Aorta (tissue), 5 donors: ENCODE measurements around the gene POC1A. TPM values are rescaled to one million over a fixed set of nuclear protein-coding genes. Genes with fewer than 3 reads are reported as not detected.

ENCODE experiments used
- ATAC-seq: fragments of 200-7000 bp; cut with Tn5 transposase; one replicate; pipeline ENCODE4 v1.9.1; 2022; ENCODE audit warnings: moderate library complexity; ENCODE audit not compliant: low FRiP score
- DNase-seq, 2 donors: peaks; one replicate each; pipeline ENCODE4 v3.0.0-alpha.2; 2020
- H3K27ac ChIP-seq, 2 donors: one replicate each; pipeline ENCODE4 v1.5.1; 2013; ENCODE audit warnings: low read length in 2 of 2, mild to moderate bottlenecking in 2 of 2, moderate library complexity in 2 of 2, control low read depth in 1 of 2, inconsistent platforms in 1 of 2, low read depth in 1 of 2
- H3K27me3 ChIP-seq, 2 donors: one replicate each; pipeline ENCODE4 v1.6.1; 2013; ENCODE audit warnings: control low read depth in 1 of 2, low read length in 1 of 2, mild to moderate bottlenecking in 1 of 2, moderate library complexity in 1 of 2; ENCODE audit not compliant: insufficient read depth in 2 of 2, control insufficient read depth in 1 of 2
- H3K36me3 ChIP-seq, 2 donors: one replicate each; pipeline ENCODE4 v1.6.1; 2013; ENCODE audit warnings: control low read depth in 1 of 2, low read length in 1 of 2, mild to moderate bottlenecking in 1 of 2; ENCODE audit not compliant: insufficient read depth in 2 of 2, control insufficient read depth in 1 of 2
- H3K4me1 ChIP-seq, 2 donors: one replicate each; pipeline ENCODE4 v1.6.1; 2013; ENCODE audit warnings: low read length in 2 of 2, control low read depth in 1 of 2, mild to moderate bottlenecking in 1 of 2, moderate library complexity in 1 of 2; ENCODE audit not compliant: insufficient read depth in 2 of 2, control insufficient read depth in 1 of 2
- H3K4me3 ChIP-seq, 2 donors: one replicate each; pipeline ENCODE4 v1.5.1; 2013; ENCODE audit warnings: low read length in 2 of 2, control low read depth in 1 of 2, mild to moderate bottlenecking in 1 of 2
- H3K9me3 ChIP-seq: one replicate; pipeline ENCODE4 v1.6.1; 2013; ENCODE audit warnings: mild to moderate bottlenecking, low read length; ENCODE audit not compliant: control insufficient read depth
- WGBS, 2 donors: extraction: QIAGEN DNeasy Blood & Tissue Kit; methylation state at CpG; one replicate each; pipeline ENCODE4 v1.1.7; 2013; 5-methylcytosine and 5-hydroxymethylcytosine counted together
- intact Hi-C, 2 donors: fragments of 100-400 bp; cut with DNase I; formaldehyde crosslinking; loops; one replicate each; pipeline versions ENCODE4 v1.14.2 to v1.15.0; 2022
- polyA plus RNA-seq, 2 donors: library from polyadenylated mRNA; stranded (reverse); fragments of 200-250 nt; gene quantifications; one replicate each; pipeline ENCODE4 v1.2.3, GENCODE V29; 2013
- total RNA-seq, 2 donors: library from RNA; stranded (reverse); fragmentation: NEBNext Ultra II Directional; extraction: Animal tissue kit (Norgen Biotek cat#: 25700); gene quantifications; one replicate each; pipeline ENCODE4 v1.2.1, GENCODE V29; 2021
- donor health status: healthy with polysubstance abuse.
- donor health status: Bipolar disorder and iron deficiency.
- donor health status: DM: no; HTN: no; CAD: no.
- donor health status: DM: no; HTN: no; CAD: no.
- donor health status: DM: yes; HTN: yes; CAD: no.

Gene POC1A
- total and polyA plus RNA-seq, 4 donors: 0.38 to 2.1 (median 1.2) TPM

DNA sequence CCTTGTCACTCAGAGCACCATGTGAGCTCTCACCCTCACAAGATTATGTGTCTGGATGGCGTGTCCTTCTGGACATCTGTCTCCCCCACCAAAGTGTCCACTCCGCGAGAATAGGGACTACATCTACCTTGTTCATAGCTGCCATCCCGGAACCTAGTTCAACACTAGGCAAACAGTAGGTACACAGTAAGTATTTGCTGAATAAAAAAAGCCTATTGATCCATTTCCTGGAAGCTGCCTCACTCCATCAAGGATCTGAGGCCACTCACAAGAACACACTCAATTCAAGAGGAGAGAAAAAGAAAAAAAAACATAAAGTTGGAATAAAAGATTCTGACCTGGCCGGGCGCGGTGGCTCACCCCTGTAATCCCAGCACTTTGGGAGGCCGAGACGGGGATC, 32.5 kb upstream of the POC1A start:
- 97 to 98% methylated on average over 9 of the region's 9 CpGs for WGBS, 2 donors
- H3K4me1 ChIP-seq: peaks cover 0 to 2% of the 10 kb centered on the region in 2 donors
- no peak for DNase-seq
- no peak for ATAC-seq
- intact Hi-C loops: no loop called here
- H3K4me3 ChIP-seq: no peak overlapping the region
- H3K36me3 ChIP-seq: no peaks in the 10 kb centered on the region
- H3K9me3 ChIP-seq: no peaks in the 10 kb centered on the region
- H3K27me3 ChIP-seq: no peaks in the 10 kb centered on the region
- no peak overlapping the region for H3K27ac ChIP-seq

DNA sequence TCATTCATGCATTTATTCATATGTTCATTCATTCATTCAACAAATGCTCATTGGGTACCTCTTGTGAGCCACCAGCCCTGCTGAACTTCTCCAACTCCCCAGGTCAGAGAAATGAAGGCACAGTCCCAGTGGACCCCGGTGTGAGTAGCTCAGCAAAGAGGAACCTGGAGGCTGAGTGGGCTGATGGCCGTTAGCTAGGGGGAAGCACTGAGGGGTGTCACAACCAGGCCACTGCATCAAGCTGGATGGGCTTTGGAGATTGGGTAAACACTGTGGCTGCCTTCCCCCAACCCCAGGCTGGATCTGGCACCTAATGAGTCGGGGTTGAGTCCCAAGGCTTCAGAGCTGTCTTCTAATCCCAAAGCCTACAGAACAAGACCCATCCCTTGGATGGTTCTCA, 31.6 kb upstream of the POC1A start:
- no peaks in the 10 kb centered on the region for H3K27me3 ChIP-seq
- ATAC-seq (no peak), DNase-seq (peak in 1 of 2 donors; percentile 22)
- H3K9me3 ChIP-seq: no peaks in the 10 kb centered on the region
- intact Hi-C loops: no loop called here
- H3K27ac ChIP-seq: no peak overlapping the region
- no peaks in the 10 kb centered on the region for H3K36me3 ChIP-seq
- peaks cover 0 to 2% of the 10 kb centered on the region in 2 donors for H3K4me1 ChIP-seq
- WGBS, 2 donors: 93 to 94% methylated on average over 3 of the region's 3 CpGs
- H3K4me3 ChIP-seq: no peak overlapping the region

DNA sequence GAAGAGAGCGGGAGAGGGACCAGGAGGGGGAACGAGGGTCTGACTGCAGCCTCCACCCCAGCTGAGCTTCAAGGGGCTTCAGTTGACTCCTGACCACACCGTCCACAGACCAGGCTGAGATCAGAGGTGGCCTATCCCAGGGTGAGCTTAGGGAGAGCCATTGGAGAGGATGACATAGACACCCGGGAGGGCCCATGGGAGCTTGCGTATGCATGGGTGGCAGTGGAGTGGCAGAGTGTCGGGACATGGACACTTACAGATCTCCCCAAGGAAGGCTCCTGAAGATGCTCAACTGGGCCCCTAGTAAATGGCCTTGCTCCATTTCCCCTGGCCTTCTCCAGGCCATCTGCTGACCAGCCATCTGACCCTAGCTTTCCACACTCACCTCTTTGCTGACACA, 31.1 kb upstream of the POC1A start:
- DNase-seq: peak in 1 of 2 donors; percentile 61
- ATAC-seq: no peak
- H3K4me1 ChIP-seq: no peaks in the 10 kb centered on the region
- H3K27ac ChIP-seq: no peak overlapping the region
- no peaks in the 10 kb centered on the region for H3K9me3 ChIP-seq
- no peaks in the 10 kb centered on the region for H3K27me3 ChIP-seq
- H3K36me3 ChIP-seq: no peaks in the 10 kb centered on the region
- intact Hi-C loops: no loop called here
- no peak overlapping the region for H3K4me3 ChIP-seq
- 97 to 98% methylated on average over 6 of the region's 6 CpGs for WGBS, 2 donors

DNA sequence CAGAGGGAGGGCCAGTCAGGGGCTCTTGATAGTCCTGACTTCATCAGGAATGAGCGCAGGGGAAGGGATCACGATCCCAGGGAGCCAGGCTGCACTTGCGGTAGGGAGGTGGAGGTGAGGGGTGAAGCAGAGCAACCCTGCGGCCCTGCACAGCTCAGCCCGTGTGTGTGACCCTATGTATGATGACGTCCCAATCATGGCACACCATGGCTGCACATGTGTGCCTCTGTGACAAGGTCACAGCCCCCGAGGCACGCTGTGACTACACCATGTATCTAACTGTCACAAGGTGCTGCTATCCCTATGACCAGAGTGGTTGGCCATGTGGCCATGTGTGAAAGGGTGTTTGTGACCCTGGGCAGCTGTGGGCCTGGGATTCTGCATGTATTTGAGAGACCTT, 30.5 kb upstream of the POC1A start:
- no peaks in the 10 kb centered on the region for H3K9me3 ChIP-seq
- H3K4me1 ChIP-seq: no peaks in the 10 kb centered on the region
- DNase-seq (peak in 1 of 2 donors; percentile 47), ATAC-seq (no peak)
- H3K27ac ChIP-seq: no peak overlapping the region
- intact Hi-C loops: no loop called here
- no peaks in the 10 kb centered on the region for H3K27me3 ChIP-seq
- no peaks in the 10 kb centered on the region for H3K36me3 ChIP-seq
- H3K4me3 ChIP-seq: no peak overlapping the region
- WGBS, 2 donors: 93 to 96% methylated on average over 8 of the region's 8 CpGs

- Histone ChIP-seq H3K27ac (no peak overlapping the region), H3K27me3 (no peaks in the 10 kb centered on the region), H3K36me3 (no peaks in the 10 kb centered on the region), H3K4me1 (no peaks in the 10 kb centered on the region), H3K4me3 (no peak overlapping the region), H3K9me3 (no peaks in the 10 kb centered on the region)
- no peak for ATAC-seq
- DNase-seq: peak in 1 of 2 donors; percentile 36
- intact Hi-C loops: no loop called here
- 92% methylated on average over 7 of the region's 7 CpGs for WGBS, 2 donors
These were observed 29.7 kb upstream of the POC1A start for GRCh38 chr3:52183786-52184445.

GRCh38 chr3:52182691-52183090, 28.5 kb upstream of the POC1A start:
- DNase-seq: peak in 1 of 2 donors; percentile 31
- intact Hi-C loops: no loop called here
- 94 to 97% methylated on average over 4 of the region's 4 CpGs for WGBS, 2 donors

DNA sequence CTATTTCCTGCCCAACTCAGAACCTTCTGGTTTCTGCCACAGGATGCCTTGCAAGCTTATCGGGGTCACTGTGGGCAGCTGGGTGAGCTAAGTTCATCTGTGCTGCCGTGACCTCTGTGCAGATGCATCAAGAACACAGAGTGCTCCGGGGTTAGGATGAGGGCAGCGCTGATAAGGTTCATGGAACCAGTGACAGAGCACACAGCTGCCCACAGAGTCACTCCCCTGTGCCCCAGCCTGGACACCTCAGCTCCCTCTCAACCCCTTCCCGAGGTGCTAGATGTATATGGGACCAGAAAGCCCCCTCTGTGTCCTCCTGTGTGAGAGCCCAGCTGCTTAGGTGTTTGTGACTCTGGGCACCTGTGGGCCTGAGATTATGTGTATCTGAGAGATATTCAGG, 28.0 kb upstream of the POC1A start:
- 90 to 95% methylated on average over 5 of the region's 5 CpGs for WGBS, 2 donors
- Histone ChIP-seq H3K27ac (no peak overlapping the region), H3K9me3 (no peaks in the 10 kb centered on the region), H3K27me3 (no peaks in the 10 kb centered on the region), H3K4me1 (no peaks in the 10 kb centered on the region), H3K36me3 (no peaks in the 10 kb centered on the region), H3K4me3 (no peak overlapping the region)
- DNase-seq (peak in 1 of 2 donors; percentile 59), ATAC-seq (peak; percentile 30)
- intact Hi-C loops: no loop called here

More at GRCh38 chr3:52182691-52183090, 28.5 kb upstream of the POC1A start:
- H3K4me1 ChIP-seq: no peaks in the 10 kb centered on the region
- no peak overlapping the region for H3K4me3 ChIP-seq
- no peaks in the 10 kb centered on the region for H3K9me3 ChIP-seq
- no peak overlapping the region for H3K27ac ChIP-seq
- no peak for ATAC-seq
- no peaks in the 10 kb centered on the region for H3K27me3 ChIP-seq
- H3K36me3 ChIP-seq: no peaks in the 10 kb centered on the region

GRCh38 chr3:52181543-52181942, 27.3 kb upstream of the POC1A start:
- ATAC-seq (no peak), DNase-seq (peak in 1 of 2 donors; percentile 32)
- intact Hi-C loops: no loop called here
- H3K27me3 ChIP-seq: no peaks in the 10 kb centered on the region
- H3K4me3 ChIP-seq: no peak overlapping the region
- 36 to 55% methylated on average over 4 of the region's 4 CpGs for WGBS, 2 donors
- H3K9me3 ChIP-seq: no peaks in the 10 kb centered on the region
- no peak overlapping the region for H3K27ac ChIP-seq
- no peaks in the 10 kb centered on the region for H3K36me3 ChIP-seq
- H3K4me1 ChIP-seq: no peaks in the 10 kb centered on the region

DNA sequence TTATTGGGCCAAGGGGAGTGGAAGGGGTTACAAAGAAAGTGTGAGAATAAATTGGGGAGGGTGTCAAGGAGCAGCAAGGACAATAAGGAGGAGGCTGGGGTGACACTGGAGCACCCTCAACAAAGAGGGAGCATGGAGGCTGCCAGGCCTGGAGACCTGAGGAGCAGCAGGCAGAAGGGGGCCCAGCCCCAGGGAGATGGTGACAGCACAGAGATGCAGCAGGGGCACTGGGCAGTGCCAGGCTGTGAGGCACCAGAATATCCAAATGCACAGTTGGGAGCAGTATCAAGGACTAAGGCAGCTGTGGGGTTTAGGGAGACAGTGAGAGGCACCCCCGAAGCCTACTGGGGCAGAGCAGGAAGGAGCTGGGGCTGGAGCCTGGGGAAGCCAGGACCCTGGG, 24.3 kb upstream of the POC1A start:
- H3K27ac ChIP-seq: no peak overlapping the region
- H3K4me1 ChIP-seq: no peaks in the 10 kb centered on the region
- no peaks in the 10 kb centered on the region for H3K27me3 ChIP-seq
- H3K4me3 ChIP-seq: no peak overlapping the region
- H3K9me3 ChIP-seq: no peaks in the 10 kb centered on the region
- ATAC-seq (no peak), DNase-seq (peak; percentile 26 to 43)
- H3K36me3 ChIP-seq: no peaks in the 10 kb centered on the region
- WGBS, 2 donors: 92 to 97% methylated on average over 1 of the region's 1 CpG
- intact Hi-C loops: no loop called here
